Ammon's horn (tissue), 1 donor: ENCODE measurements around the gene TNIP1.

ENCODE experiments used
- DNase-seq: peaks from one replicate; pipeline ENCODE4 v3.0.0-alpha.2; 2016; ENCODE audit warnings: low spot score

TNIP1 gene

GRCh38 chr5:151083081-151083676 is 2.3 kb upstream of the TNIP1 start:
- no peak for DNase-seq

DNA sequence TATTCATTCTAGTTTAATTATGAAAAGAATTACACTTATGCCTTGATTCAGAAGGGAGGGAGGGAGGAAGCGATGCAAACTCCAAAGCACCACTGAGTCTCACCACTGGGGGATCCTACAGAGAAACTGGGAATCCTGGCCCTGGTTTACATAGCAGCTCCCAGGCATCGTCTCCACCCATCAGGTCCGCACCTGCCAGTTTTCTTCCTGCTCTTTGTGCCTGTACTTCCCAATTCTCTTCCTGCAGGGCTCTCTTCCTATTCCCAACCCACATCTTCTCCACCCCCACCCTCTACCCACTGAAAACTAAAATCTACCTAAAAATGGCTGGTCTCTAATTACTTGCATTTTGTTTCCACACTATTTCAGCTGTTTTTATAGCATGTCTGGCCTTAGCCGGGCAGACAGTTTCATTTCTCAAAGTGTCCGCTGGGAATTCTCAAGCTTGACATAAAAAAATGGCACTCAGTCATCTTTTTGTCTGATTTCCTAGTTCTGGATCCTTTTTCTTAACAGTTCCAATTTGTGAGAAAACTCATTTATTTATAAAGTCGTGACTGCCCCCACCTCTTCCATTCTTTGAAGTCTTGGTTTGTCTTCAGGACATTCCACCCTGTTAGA is 1.6 kb upstream of the TNIP1 start:
- no peak for DNase-seq

GRCh38 chr5:151081431-151082281 is 822 bp upstream of the TNIP1 start:
- DNase-seq, result no peak

DNA sequence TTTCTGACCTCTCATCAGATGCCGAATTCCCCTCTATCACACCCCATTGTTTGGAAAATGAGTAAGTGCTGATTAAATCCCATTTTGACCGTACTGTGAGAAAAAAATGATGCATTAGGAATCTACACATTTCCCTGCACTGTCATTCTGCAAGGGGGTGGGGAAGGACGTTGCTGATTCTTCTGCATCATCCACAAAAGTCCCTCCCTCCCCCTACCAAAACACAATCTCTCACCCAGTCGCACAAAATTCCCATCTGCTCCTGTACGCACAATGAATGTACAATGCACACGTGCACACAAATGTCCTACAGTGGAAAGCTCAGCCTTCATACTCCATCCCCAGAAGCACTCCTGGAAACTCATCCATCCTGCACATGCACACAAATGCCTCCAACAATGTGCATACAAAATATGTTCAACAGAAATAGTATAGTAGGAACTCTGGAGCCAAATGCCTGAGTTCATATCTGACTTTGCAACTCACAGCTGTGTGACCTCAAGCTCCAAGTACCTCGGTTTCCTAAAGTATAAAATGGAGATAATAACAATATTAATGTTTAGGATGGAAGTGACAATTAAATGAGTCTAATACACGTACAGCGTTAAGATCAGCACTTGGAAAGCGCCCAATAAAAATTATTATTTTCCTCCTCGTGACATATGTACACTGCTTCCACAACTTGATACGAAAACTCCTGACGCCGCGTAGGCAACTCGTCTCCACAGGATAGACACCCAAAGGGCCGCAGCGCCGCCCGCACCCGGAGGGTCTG is 809 bp downstream of the TNIP1 start:
- DNase-seq, result no peak

DNA sequence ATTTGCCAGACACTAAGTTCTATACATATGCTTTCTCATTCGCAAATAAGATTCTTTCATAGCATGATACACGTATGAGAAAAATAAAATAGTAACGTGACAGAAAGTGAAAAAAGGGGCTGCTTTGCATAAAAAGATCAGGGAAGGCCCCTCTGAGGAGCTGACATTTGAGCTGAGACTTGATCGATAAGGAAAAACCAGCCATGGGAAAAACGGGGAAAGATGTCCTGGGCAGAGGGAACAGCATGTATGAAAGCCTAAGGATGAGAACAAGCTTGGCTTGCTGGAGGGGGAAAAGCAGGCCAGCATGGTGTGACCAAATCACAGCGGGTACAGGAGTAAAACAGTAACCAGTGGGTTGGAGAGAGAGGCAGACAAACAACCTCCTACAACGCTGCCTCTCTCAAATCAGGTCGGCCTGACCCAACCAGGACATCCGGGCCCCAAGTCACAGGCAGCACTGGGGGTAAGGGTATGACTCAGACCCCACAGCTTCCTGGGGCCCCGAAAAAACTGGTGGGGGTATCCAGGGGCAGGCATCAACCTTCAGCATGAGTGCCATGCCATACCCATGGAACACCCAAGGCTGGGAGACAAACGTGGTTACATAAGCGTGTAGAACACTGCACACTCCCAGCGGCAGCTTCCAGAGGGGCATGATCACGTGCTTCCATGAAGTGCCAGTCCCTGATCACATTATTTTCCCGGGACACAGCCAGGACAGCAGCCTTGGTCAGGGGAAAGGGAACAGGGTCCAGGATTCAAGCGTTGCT is 2.2 kb downstream of the TNIP1 start:
- no peak for DNase-seq

DNA sequence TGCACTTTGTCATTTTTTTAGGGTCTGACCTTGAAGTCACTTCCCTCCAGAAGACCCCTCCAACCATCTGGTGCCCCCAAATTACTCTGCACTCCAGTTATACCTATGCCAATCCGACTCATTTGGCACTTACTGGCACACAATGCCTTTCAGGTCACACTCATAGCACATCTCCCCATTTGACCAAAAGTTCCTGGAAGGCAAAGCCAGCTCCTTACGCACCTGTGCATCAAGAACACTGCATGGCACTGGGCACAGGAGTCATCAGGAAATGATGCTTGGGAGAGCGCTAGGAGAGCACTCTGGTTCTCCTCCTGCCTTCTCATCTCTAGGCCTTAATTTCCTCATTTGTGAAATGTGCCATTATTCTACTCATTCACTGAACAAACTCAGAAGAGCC is 2.9 kb downstream of the TNIP1 start:
- no peak for DNase-seq

DNA sequence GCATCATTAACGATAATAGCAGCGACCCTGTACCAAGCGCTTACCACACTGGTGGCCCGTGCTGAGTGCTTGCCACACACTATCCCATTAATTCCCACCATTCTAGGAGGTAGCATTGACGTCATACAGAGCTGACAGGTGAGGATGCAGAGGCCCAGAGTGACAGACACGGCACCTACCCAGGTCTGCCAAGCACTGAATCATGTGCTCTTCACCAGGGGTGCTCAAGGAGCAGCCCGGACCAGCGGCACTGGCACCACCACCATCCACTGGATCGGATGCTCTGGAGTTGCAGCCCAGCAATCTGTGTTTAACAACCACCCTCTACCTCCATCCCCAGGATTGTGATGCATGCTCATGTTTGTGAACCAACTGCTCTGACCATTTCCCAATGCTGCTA is 3.4 kb downstream of the TNIP1 start:
- DNase-seq, result no peak

DNA sequence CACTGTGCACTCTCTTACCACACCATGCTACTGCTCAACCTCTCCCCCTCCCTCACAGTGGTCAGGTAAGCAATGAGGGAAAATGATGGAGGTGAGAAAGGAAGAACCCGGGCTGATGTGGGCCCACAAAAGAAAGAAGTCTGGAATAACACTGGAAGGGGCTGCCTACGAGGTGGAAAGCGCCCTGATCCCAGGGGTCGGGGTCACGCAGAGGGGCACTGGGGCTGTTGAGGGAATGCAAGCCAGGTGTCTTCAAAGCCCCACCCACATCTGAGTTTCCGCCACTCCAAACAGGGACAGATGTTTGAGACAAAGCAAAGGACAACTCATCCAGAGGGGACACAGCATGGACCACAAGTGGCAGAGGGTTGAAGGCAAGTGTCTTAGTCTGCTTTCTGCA is 4.2 kb downstream of the TNIP1 start:
- no peak for DNase-seq

GRCh38 chr5:151075698-151076331 is 5.0 kb downstream of the TNIP1 start:
- no peak for DNase-seq

DNA sequence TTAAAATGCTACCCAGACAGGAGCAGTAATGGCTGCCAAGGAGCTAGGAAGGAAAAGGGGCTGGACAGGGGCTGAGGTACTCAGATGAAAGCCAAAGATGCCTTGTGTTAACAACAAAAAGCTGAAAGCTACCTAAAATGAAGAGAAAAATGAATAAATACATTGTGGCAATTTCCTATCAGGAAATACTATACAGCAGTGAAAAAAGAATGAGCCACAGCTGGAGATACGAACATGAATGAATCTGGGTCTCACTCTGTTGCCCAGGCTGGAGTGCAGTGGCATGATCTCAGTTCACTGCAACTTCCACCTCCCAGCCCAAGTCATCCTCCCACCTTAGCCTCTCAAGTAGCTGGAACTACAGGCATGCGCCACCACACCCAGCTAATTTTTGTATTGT is 6.3 kb downstream of the TNIP1 start:
- DNase-seq, result no peak

GRCh38 chr5:151073280-151073679 is 7.6 kb downstream of the TNIP1 start:
- no peak for DNase-seq

- no peak for DNase-seq
Observed at GRCh38 chr5:151072630-151073025, 8.2 kb downstream of the TNIP1 start.

- DNase-seq, result no peak
Observed at GRCh38 chr5:151071848-151072629, 8.8 kb downstream of the TNIP1 start.

GRCh38 chr5:151071021-151071420 is 9.8 kb downstream of the TNIP1 start:
- DNase-seq, result no peak

DNA sequence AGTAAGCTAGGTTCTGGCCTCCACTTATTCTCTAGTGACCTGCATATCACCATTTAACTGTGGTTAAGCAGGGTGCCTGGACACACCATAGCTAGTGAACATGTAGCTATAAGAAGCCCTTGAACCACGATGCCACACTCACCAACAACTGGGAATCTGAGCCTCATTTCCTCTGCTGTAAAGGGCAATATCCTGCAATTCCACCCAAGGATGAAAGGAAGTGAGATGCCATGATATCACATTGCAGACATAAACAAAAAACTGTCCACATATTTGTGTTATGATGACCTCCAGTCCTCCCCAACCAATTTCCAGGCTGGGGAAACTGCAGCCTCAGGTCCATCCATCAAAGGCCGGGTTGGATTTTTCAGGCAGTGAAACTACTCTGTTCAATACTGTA is 10.4 kb downstream of the TNIP1 start:
- DNase-seq, result no peak

GRCh38 chr5:151068433-151069197 is 12.2 kb downstream of the TNIP1 start:
- no peak for DNase-seq

- DNase-seq, result no peak
Observed at GRCh38 chr5:151067632-151068432, 13.0 kb downstream of the TNIP1 start.

DNA sequence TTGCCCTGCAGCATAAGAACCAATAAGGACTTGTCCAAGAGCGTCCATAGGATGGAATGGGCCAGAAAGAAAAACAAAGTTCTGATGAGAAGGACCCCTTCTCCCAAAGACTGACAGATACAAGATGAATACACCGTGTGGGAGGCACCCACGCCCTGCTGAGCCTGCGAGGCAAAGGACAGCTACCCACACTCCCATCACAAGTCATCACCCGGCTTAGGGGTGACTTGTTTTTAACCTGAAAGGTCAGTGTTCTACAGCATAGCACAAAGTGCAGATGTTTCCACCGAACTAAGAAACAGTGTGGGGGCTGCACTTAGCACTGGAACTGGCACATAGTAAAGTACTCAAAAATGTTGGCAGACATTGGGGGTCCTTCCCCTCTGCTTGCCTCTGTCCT is 13.9 kb downstream of the TNIP1 start:
- no peak for DNase-seq

- no peak for DNase-seq
Observed at GRCh38 chr5:151065609-151066008, 15.2 kb downstream of the TNIP1 start.
